ENCODE results near the gene KRTAP5-8.
"Not testable (repeated sequence)": the region's sequence is repeated elsewhere in the genome, so short reads cannot be mapped to it uniquely, and the experiment has no call there.

KRTAP5-8 gene

GRCh38 chr11:71518506-71519471 lies 19.0 kb upstream of the KRTAP5-8 start:
- no peak for DNase-seq

GRCh38 chr11:71519546-71519945 lies 18.3 kb upstream of the KRTAP5-8 start:
- DNase-seq, result no peak

GRCh38 chr11:71525188-71525937 lies 12.5 kb upstream of the KRTAP5-8 start:
- DNase-seq, result no peak

GRCh38 chr11:71525938-71526495 lies 11.8 kb upstream of the KRTAP5-8 start:
- DNase-seq, result no peak

DNA sequence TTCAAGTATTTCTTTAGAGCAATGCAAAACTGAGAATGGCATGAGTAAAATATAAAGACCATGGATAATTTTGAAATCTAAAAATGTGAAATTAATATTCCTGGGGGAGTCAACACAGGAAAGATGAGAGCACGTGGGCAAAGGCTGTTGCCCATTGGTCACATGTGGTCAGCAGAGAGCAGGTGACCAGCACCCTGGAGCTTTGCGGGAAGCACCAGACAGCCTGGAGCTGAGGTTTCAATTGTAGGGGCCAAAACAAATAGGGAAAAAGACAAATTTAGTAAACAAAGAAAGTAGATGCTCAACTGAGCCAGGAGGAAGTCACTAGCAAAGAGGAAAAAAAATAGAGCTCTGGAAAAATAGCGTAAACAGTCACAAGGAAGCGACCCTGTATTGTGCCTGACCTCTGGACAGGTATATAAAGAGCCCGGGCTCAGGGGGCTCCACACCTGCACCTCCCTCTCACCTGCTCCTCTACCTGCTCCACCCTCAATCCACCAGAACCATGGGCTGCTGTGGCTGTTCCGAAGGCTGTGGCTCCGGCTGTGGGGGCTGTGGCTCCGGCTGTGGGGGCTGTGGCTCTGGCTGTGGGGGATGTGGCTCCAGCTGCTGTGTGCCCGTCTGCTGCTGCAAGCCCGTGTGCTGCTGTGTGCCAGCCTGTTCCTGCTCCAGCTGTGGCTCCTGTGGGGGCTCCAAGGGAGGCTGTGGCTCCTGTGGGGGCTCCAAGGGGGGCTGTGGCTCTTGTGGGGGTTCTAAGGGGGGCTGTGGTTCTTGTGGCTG lies 10.8 kb upstream of the KRTAP5-8 start, which contains the start of gene KRTAP5-7:
TSS of gene KRTAP5-7 (plus strand) at position 472 of the 780 bp plus-strand sequence. CDS start at position 506, 34 bp downstream.
- not testable (repeated sequence) for DNase-seq

DNA sequence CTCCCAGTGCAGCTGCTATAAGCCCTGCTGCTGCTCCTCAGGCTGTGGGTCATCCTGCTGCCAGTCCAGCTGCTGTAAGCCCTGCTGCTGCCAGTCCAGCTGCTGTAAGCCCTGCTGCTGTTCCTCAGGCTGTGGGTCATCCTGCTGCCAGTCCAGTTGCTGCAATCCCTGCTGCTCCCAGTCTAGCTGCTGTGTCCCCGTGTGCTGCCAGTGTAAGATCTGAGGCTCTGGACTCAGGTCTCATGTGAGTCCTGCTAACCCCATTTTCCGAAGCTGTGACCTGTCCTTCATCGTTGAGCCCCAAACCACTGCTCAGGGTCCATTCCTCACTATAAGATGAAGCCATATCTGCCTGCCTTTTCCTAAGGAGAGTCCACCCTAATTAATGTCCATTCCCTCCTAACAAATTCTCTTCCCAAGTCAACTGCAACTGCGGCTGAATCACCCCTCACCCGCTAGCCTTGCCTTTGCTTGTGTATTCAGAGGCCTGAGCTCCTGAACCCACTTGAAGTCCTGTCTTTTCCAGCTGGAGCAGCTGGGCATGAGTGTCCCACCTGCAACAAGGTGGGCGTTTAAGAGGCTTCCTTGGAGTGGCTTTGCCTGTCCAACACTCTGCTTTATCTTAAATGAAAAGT lies 10.1 kb upstream of the KRTAP5-8 start:
- DNase-seq, result no peak

DNA sequence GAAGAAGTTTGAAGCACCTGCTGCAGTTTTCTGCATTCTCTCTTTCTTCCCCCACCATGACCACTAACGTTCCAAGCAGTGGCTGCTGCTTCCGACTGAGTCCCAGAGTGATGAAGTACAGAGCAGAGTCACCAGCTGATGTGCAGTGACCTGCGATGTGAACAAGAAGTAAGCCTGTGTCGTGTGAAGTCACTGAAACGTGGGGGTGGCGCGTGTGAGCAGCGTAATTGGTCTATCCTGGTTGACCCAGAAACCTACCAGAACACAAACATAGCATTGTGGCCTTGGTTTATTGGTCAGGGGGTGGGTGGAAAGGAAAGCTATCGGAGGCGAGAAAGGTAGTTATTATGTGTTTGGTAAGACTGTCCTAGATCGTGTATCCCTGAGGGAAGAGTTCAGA lies 7.2 kb upstream of the KRTAP5-8 start:
- no peak for DNase-seq

- DNase-seq, result no peak
These were observed 5.7 kb upstream of the KRTAP5-8 start for GRCh38 chr11:71532036-71532610.

- DNase-seq, result not testable (repeated sequence)
These were observed 2.9 kb upstream of the KRTAP5-8 start for GRCh38 chr11:71534711-71535608.

GRCh38 chr11:71535825-71536224 lies 2.0 kb upstream of the KRTAP5-8 start:
- no peak for DNase-seq

GRCh38 chr11:71537537-71537936 lies 288 bp upstream of the KRTAP5-8 start:
- DNase-seq, result no peak

GRCh38 chr11:71538666-71538990 lies 803 bp downstream of the KRTAP5-8 start:
- no peak for DNase-seq

GRCh38 chr11:71539017-71539416 lies 1.2 kb downstream of the KRTAP5-8 start:
- no peak for DNase-seq

GRCh38 chr11:71539971-71540370 lies 2.1 kb downstream of the KRTAP5-8 start:
- not testable (repeated sequence) for DNase-seq

DNA sequence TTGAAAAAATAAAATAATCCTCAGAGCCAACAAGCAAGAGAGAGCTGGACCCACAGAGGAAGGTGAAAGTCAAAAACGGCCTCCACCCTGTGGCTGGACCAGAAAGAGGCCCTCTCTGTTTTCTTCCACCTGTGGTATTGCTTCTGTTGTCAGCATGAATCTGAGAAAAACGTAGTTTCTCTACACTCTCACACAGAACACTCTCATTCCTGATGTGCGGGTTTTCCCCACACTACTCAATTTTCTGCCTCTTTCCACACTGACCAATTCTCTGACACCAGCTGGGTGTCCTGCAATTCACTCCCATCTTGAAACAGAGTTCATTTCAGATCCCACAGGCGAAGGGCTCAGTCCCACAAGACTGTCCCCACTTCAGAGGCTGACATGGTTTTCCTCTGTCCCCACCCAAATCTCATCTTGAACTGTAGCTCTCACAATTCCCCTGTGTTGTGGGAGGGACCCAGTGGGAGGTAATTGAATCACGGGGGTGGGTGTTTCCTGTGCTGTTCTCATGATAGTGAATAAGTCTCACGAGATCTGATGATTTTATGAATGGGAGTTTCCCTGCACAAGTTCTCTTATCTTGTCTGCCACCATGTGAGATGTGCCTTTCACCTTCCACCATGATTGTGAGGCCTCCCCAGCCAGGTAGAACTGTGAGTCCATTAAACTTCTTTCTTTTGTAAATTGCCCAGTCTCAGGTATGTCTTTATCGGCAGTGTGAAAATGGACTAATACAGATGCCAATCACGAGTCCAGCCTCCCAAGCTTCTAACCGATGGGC lies 2.9 kb downstream of the KRTAP5-8 start:
- not testable (repeated sequence) for DNase-seq

DNA sequence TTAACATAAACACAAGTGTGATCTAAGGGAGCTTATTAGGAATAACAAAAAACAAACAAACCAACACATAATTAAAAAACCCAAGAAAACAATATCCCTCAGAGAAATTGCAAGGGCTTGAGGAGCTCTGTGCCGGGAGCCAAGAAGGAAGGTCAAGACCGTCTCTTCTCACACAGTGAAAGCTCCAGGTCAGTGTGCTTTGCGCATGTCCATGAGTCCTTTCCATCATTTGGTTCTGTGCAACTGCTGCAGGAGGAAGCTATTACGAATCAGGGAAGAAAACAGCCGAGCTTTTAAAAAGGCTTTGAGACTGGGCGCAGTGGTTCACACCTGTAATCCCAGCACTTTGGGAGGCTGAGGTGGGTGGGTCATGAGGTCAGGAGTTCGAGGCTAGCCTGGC lies 4.6 kb downstream of the KRTAP5-8 start:
- no peak for DNase-seq

- DNase-seq, result no peak
These were observed 5.3 kb downstream of the KRTAP5-8 start for GRCh38 chr11:71542879-71543777.

DNA sequence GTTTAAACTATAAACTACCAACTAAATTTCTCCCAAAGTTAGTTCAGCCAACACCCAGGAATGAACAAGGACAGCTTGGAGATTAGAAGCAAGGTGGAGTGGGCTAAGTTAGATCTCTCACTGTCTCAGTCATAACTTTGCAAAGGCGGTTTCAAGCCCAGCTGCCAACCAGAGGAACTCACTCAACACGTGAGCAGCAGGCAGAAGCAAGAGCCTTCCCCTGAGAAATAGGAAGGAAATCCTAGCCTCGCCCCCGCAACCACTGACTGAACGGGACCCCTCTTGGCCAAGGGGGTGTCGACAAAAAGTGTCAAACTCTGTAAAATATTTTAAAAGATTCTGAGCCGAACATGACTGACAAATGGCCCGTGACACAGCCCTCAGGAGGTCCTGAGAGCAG lies 6.0 kb downstream of the KRTAP5-8 start:
- no peak for DNase-seq

Measured in CD4-positive, alpha-beta T cell treated with Interleukin-15 for 1 hour (primary cell).